A549 treated with AZD9567 at 1 μM for 4 hours (cell line): ENCODE measurements around the gene WHRN. TPM values are rescaled to one million over a fixed set of nuclear protein-coding genes. Genes with fewer than 3 reads are reported as not detected.

Source experiments
- total RNA-seq: library from RNA; stranded (reverse); fragments of 200-300 nt; extraction: Qiagen RNA extraction; gene quantifications from 5 replicates; pipeline ENCODE4 v1.2.3, GENCODE V29; 2022; ENCODE audit not compliant: insufficient read depth

Gene WHRN
- total RNA-seq, result 2.4 to 7.4 TPM (median 6.7 TPM) in 5 replicates

DNA sequence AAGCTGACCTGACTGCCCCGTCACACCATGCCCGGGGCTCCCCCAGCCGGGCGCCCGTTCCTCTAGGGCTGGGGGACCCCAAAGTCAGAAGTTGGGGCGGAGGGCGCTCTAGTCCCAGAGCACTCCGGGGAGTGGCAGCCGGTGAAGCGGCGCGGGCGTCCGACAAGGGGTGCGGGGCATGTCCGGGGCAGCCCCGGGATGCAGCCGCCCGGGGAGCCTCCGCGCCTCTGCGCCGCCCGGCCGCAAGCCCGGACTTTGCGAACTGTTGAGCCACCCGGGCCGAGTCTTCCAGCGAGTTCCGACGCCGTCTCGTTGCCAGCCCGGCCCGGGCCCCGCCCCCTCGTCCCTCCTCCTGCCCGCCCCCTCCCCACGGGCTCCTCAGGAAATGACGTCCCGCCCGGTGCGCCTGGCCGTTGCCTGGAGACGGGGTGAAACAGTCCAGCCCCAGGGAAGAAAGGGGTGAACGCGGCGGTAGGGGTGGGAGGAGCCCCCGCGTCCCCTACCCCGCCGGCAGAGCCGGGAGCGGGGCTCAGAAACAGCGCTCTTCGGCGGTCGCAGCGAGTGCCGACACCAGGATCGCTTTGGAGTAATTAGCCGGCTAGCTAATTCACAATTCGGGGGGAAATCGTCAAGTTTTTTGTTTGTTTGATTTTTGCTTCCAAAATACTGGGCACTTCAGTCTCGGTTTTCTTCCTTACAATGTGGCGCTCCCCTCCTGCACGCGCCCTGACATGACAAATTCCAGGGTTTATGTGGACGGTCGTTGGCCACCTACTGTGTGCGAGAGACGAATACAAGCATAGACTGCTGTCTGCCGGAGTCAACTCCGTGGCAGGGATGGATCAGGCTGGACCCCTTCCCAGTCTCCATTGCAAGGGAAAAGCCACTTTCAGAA, at the start of gene WHRN:
TSS of gene WHRN (minus strand) at position 287 of the 895 bp plus-strand sequence. CDS start 672 bp downstream, outside the sequence.

GRCh38 chr9:114387680-114388356, 117.5 kb downstream of the WHRN start, which contains the start of gene AKNA:
AKNA (minus strand) TSS chr9:114387982; CDS start chr9:114381333, 6,649 bp downstream.

Other genes starting within 250 kb of the WHRN start
- 0.17 TPM in 1 of 5 replicates, not detected in the others for gene ORM1, start 182.4 kb downstream of the WHRN start, total RNA-seq
- not detected in 5 replicates for gene ORM2, start 175.6 kb downstream of the WHRN start, total RNA-seq
- gene AKNA, start 117.5 kb downstream of the WHRN start, total RNA-seq, result 4.2 to 9.7 TPM (median 5.2 TPM) in 5 replicates
- 118 to 168 TPM (median 121 TPM) in 5 replicates for gene ATP6V1G1, start 82.3 kb upstream of the WHRN start, total RNA-seq
- gene TMEM268, start 105.8 kb upstream of the WHRN start, total RNA-seq, result 10.2 to 13.7 TPM (median 11.0 TPM) in 5 replicates
- gene TEX53, start 152.3 kb upstream of the WHRN start, total RNA-seq, result not detected in 5 replicates
- not detected in 5 replicates for gene TEX48, start 176.7 kb upstream of the WHRN start, total RNA-seq